Thoracic aorta (tissue), 2 donors: ENCODE data around the gene GALNT13. TPM values are rescaled to one million over a fixed set of nuclear protein-coding genes. Genes with fewer than 3 reads are reported as not detected.

Experiments used
- ATAC-seq: fragments of 150-250 bp; one replicate; pipeline ENCODE4 v1.8.0; 2017; ENCODE audit warnings: low read depth; ENCODE audit not compliant: insufficient number of reproducible peaks, low FRiP score
- DNase-seq: peaks from one replicate; pipeline ENCODE4 v3.0.0-alpha.2; 2020; ENCODE audit warnings: low spot score
- H3K27ac ChIP-seq, 2 donors: fragments of 200-600 bp; sonication (generic); 1 replicate in 1 of 2; 2 replicates in 1 of 2; pipeline ENCODE4 v1.5.1; 2016; ENCODE audit warnings: mild to moderate bottlenecking in 2 of 2, moderate library complexity in 2 of 2
- H3K27me3 ChIP-seq: fragments of 200-600 bp; sonication (generic); replicated peaks from 2 replicates; pipeline ENCODE4 v1.6.0; 2016; ENCODE audit warnings: mild to moderate bottlenecking; ENCODE audit not compliant: insufficient read depth
- H3K36me3 ChIP-seq: fragments of 200-600 bp; sonication (generic); one replicate; pipeline ENCODE4 v1.5.1; 2016
- H3K4me1 ChIP-seq, 2 donors: fragments of 200-600 bp; sonication (generic); 1 replicate in 1 of 2; 2 replicates in 1 of 2; pipeline versions ENCODE4 v1.5.1 to v1.6.0; 2016; ENCODE audit warnings: low read depth in 2 of 2, mild to moderate bottlenecking in 1 of 2; ENCODE audit not compliant: control insufficient read depth in 1 of 2
- H3K4me3 ChIP-seq: fragments of 200-600 bp; sonication (generic); 2 replicates; pipeline ENCODE4 v1.5.1; 2016; ENCODE audit warnings: mild to moderate bottlenecking
- H3K9me3 ChIP-seq: fragments of 200-600 bp; sonication (generic); 2 replicates; pipeline ENCODE4 v1.5.1; 2016
- total RNA-seq, 2 donors: library from RNA; depleted of rRNA; stranded (reverse); fragments of >200 nt; gene quantifications; one replicate each; pipeline versions ENCODE4 v1.1.0 to v1.2.3, GENCODE V29; 2016
- TF ChIP-seq, protein P1 (sequence below): fragments of 200-600 bp; sonication (generic); IDR thresholded peaks from one replicate; pipeline ENCODE4 v1.5.1; 2019; ENCODE audit warnings: antibody characterized with exemption

Gene GALNT13
- total RNA-seq, 2 donors from 2014 or later, result 2.5 to 30.1 TPM

DNA sequence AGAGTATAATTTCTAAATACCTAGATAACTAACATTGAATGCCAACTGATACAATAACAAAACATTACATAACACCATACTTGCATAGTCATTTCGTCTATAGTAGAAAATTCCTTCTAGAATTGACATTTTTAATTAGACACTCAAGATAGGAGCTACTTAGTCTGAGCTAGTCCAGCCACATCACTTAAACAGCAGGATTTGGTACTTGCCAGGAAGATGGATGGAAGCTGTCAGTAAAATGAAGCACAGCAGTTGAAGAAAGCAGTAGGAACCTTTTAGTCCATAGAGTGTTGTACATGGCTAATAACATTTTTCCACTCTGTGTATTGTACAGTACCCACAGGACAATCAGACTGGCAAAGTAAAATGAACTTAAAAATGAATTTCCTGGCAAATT lies 372.0 kb downstream of the GALNT13 start:
- H3K27ac ChIP-seq, result no peak overlapping the region
- H3K27me3 ChIP-seq, result no peaks in the 10 kb centered on the region
- ATAC-seq (no peak), DNase-seq (no peak)
- H3K4me3 ChIP-seq, result no peak overlapping the region
- H3K9me3 ChIP-seq, result no peaks in the 10 kb centered on the region
- H3K4me1 ChIP-seq, result no peaks in the 10 kb centered on the region
- H3K36me3 ChIP-seq, result no peaks in the 10 kb centered on the region
- TF ChIP-seq, protein P1, sequence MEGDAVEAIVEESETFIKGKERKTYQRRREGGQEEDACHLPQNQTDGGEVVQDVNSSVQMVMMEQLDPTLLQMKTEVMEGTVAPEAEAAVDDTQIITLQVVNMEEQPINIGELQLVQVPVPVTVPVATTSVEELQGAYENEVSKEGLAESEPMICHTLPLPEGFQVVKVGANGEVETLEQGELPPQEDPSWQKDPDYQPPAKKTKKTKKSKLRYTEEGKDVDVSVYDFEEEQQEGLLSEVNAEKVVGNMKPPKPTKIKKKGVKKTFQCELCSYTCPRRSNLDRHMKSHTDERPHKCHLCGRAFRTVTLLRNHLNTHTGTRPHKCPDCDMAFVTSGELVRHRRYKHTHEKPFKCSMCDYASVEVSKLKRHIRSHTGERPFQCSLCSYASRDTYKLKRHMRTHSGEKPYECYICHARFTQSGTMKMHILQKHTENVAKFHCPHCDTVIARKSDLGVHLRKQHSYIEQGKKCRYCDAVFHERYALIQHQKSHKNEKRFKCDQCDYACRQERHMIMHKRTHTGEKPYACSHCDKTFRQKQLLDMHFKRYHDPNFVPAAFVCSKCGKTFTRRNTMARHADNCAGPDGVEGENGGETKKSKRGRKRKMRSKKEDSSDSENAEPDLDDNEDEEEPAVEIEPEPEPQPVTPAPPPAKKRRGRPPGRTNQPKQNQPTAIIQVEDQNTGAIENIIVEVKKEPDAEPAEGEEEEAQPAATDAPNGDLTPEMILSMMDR, result no peak

DNA sequence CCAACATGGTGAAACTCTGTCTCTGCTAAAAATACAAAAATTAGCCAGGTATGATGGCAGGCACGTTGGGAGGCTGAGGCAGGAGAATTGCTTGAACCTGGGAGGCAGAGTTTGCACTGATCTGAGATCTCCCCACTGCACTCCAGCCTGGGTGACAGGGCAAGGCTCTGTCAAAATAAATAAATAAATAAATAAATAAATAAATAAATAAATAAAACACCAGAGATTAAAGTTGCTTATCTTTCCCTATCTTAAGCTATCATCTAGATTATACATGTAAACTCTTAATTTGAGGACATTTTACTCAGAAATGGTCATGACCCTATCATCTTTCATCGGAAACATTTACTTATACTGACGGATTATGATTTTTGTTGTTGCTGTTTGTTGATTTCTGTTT lies 373.2 kb downstream of the GALNT13 start:
- Histone ChIP-seq H3K9me3 (no peaks in the 10 kb centered on the region), H3K27me3 (no peaks in the 10 kb centered on the region), H3K27ac (no peak overlapping the region), H3K4me1 (no peaks in the 10 kb centered on the region), H3K36me3 (no peaks in the 10 kb centered on the region), H3K4me3 (no peak overlapping the region)
- no peak for DNase-seq
- no peak for ATAC-seq
- TF ChIP-seq, protein P1, result no peak

DNA sequence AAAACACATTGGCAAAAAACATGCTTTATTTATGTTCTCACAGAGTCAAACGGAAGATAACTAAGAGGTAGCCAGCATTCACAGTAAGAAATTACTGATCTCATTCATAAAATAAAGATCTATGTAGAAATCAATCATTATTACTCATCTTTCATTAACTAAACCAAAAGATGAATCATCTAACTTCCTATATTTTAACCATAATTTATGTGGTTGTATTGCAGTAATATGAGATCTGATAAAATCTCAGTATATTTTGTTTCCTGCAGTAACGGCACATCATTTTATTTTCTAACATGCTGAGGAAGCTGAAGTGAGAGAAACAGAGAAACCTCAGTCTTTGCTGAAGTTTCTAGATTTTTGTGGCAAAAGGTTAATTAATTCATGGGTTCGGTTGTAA lies 375.8 kb downstream of the GALNT13 start:
- TF ChIP-seq, protein P1, result no peak
- no peaks in the 10 kb centered on the region for H3K36me3 ChIP-seq
- H3K9me3 ChIP-seq, result no peaks in the 10 kb centered on the region
- no peak overlapping the region for H3K4me3 ChIP-seq
- no peak overlapping the region for H3K27ac ChIP-seq
- no peaks in the 10 kb centered on the region for H3K4me1 ChIP-seq
- DNase-seq, result no peak
- no peaks in the 10 kb centered on the region for H3K27me3 ChIP-seq
- ATAC-seq, result no peak

DNA sequence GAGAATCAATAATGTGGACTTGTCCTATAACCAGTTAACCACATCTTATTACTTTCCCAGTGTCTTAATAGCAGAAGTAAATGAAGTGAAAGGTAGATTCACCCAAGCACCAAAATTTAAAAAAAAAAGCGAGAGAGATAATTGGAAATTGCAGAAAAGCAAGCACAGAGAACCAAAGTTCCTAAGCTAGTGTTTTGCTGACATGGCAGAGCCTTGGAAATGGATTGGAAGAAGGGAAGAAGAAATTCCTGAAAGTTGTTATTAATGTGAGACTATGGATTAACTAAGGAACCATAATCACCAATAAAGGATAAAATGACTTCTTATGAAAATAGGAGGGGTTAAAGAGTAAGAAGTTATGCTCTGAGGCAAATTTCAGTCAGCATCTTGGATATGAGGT lies 384.4 kb downstream of the GALNT13 start:
- Histone ChIP-seq H3K9me3 (no peaks in the 10 kb centered on the region), H3K36me3 (no peaks in the 10 kb centered on the region), H3K4me3 (no peak overlapping the region), H3K4me1 (no peaks in the 10 kb centered on the region), H3K27ac (no peak overlapping the region), H3K27me3 (no peaks in the 10 kb centered on the region)
- no peak for DNase-seq
- ATAC-seq, result no peak
- TF ChIP-seq, protein P1, result no peak

DNA sequence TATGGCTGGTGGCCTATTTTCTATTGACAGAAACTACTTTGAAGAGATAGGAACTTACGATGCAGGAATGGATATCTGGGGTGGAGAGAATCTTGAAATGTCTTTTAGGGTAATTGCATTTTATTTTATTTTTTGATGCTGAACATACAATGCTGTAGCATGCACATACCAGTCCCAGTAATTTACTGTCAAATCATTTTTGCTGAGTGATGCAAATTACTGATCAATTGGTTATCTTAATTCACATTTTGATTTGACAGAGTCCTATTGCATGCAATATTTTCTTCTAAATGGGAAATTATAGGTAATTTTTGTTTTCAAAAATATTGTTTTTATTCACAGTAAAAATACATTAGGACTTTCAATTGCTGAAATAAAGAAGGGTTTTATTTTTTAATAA lies 387.3 kb downstream of the GALNT13 start:
- DNase-seq, result no peak
- no peak for ATAC-seq
- Histone ChIP-seq H3K4me1 (no peaks in the 10 kb centered on the region), H3K4me3 (no peak overlapping the region), H3K27me3 (no peaks in the 10 kb centered on the region), H3K9me3 (no peaks in the 10 kb centered on the region), H3K27ac (no peak overlapping the region), H3K36me3 (no peaks in the 10 kb centered on the region)
- TF ChIP-seq, protein P1, result no peak
